Measurements from ENCODE around the gene TICAM1. TPM values are rescaled to one million over a fixed set of nuclear protein-coding genes. Genes with fewer than 3 reads are reported as not detected.

Gene TICAM1
- total RNA-seq, 1 donor from 2014 or later, result 1.6 TPM

GRCh38 chr19:4775627-4776152, 55.8 kb downstream of the TICAM1 start:
- H3K4me1 ChIP-seq (ENCODE audit: control insufficient read depth in 3 of 3, insufficient read depth in 3 of 3, low read length in 3 of 3), result no peaks in the 10 kb centered on the region
- H3K36me3 ChIP-seq (ENCODE audit: control insufficient read depth in 3 of 3, insufficient read depth in 3 of 3, low read length in 3 of 3), result peaks cover 0 to 6% (median 0%) of the 10 kb centered on the region in 3 donors
- H3K9me3 ChIP-seq (ENCODE audit: control insufficient read depth in 3 of 3, low read length in 3 of 3), result peaks cover 0 to under 1% (median 0%) of the 10 kb centered on the region in 3 donors
- no peak overlapping the region for H3K4me3 ChIP-seq (ENCODE audit: low read length in 3 of 3)
- no peak overlapping the region for H3K9ac ChIP-seq (ENCODE audit: low read depth in 1 of 3, low read length in 3 of 3)
- peaks cover 0 to 5% (median 0%) of the 10 kb centered on the region in 3 donors for H3K27me3 ChIP-seq (ENCODE audit: control insufficient read depth in 3 of 3, insufficient read depth in 3 of 3, low read length in 3 of 3)
- H3K27ac ChIP-seq (ENCODE audit: low read depth, low read length), result no peak overlapping the region

DNA sequence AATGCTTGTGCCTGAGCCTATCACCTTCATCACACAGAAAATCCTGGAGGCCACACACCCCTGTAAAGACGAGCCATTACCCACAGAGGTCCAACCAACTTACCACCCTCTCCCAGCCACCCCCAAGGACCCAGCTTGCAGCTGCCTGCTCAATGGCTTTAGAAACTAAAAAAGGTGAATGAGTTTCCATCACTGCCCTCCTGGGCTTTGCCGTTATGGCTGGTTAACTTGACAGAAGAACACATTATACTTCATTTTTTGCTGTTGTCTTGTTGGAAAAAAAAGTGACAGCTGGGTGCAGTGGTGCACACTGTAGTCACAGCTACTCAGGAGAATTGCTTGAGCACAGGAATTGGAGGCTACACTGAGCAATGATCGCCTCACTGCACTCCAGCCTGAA, 57.4 kb downstream of the TICAM1 start:
- H3K4me1 ChIP-seq (ENCODE audit: control insufficient read depth in 3 of 3, insufficient read depth in 3 of 3, low read length in 3 of 3), result no peaks in the 10 kb centered on the region
- no peaks in the 10 kb centered on the region for H3K9me3 ChIP-seq (ENCODE audit: control insufficient read depth in 3 of 3, low read length in 3 of 3)
- H3K4me3 ChIP-seq (ENCODE audit: low read length in 3 of 3), result no peak overlapping the region
- peaks cover 0 to 5% (median 0%) of the 10 kb centered on the region in 3 donors for H3K36me3 ChIP-seq (ENCODE audit: control insufficient read depth in 3 of 3, insufficient read depth in 3 of 3, low read length in 3 of 3)
- no peak overlapping the region for H3K9ac ChIP-seq (ENCODE audit: low read depth in 1 of 3, low read length in 3 of 3)
- H3K27me3 ChIP-seq (ENCODE audit: control insufficient read depth in 3 of 3, insufficient read depth in 3 of 3, low read length in 3 of 3), result peaks cover 0 to 5% (median 0%) of the 10 kb centered on the region in 3 donors
- no peak overlapping the region for H3K27ac ChIP-seq (ENCODE audit: low read depth, low read length)

- Histone ChIP-seq H3K9me3 (ENCODE audit: control insufficient read depth in 3 of 3, low read length in 3 of 3) (no peaks in the 10 kb centered on the region), H3K9ac (ENCODE audit: low read depth in 1 of 3, low read length in 3 of 3) (no peak overlapping the region), H3K36me3 (ENCODE audit: control insufficient read depth in 3 of 3, insufficient read depth in 3 of 3, low read length in 3 of 3) (peaks cover 0 to 5% (median 0%) of the 10 kb centered on the region in 3 donors), H3K27ac (ENCODE audit: low read depth, low read length) (no peak overlapping the region), H3K4me3 (ENCODE audit: low read length in 3 of 3) (no peak overlapping the region), H3K27me3 (ENCODE audit: control insufficient read depth in 3 of 3, insufficient read depth in 3 of 3, low read length in 3 of 3) (peaks cover 0 to 5% (median 0%) of the 10 kb centered on the region in 3 donors), H3K4me1 (ENCODE audit: control insufficient read depth in 3 of 3, insufficient read depth in 3 of 3, low read length in 3 of 3) (no peaks in the 10 kb centered on the region)
Observed at GRCh38 chr19:4773047-4773640, 58.4 kb downstream of the TICAM1 start.

DNA sequence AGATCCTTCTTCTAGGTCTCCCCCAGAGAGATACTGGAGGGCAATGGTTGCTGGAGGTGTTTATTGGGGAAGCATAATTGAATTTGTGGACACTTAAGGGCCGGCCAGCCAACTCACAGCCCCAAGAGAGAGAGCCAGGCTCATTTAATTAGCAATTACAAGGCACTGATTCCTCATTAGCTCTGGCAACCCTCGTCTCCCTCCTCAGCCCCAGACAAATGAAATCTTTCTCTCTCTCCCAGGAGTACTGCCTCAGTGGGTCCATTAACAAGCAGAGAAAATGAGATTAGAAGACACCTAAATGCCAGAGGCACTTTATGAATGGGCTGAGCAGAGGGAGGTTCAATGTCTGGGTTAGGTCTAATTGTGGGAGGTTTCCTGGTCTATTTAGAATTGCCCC, 58.9 kb downstream of the TICAM1 start:
- Histone ChIP-seq H3K4me1 (ENCODE audit: control insufficient read depth in 3 of 3, insufficient read depth in 3 of 3, low read length in 3 of 3) (no peaks in the 10 kb centered on the region), H3K27me3 (ENCODE audit: control insufficient read depth in 3 of 3, insufficient read depth in 3 of 3, low read length in 3 of 3) (peaks cover 0 to 5% (median 0%) of the 10 kb centered on the region in 3 donors), H3K9me3 (ENCODE audit: control insufficient read depth in 3 of 3, low read length in 3 of 3) (no peaks in the 10 kb centered on the region), H3K9ac (ENCODE audit: low read depth in 1 of 3, low read length in 3 of 3) (no peak overlapping the region), H3K4me3 (ENCODE audit: low read length in 3 of 3) (no peak overlapping the region), H3K27ac (ENCODE audit: low read depth, low read length) (no peak overlapping the region), H3K36me3 (ENCODE audit: control insufficient read depth in 3 of 3, insufficient read depth in 3 of 3, low read length in 3 of 3) (peaks cover 0 to 5% (median 0%) of the 10 kb centered on the region in 3 donors)

DNA sequence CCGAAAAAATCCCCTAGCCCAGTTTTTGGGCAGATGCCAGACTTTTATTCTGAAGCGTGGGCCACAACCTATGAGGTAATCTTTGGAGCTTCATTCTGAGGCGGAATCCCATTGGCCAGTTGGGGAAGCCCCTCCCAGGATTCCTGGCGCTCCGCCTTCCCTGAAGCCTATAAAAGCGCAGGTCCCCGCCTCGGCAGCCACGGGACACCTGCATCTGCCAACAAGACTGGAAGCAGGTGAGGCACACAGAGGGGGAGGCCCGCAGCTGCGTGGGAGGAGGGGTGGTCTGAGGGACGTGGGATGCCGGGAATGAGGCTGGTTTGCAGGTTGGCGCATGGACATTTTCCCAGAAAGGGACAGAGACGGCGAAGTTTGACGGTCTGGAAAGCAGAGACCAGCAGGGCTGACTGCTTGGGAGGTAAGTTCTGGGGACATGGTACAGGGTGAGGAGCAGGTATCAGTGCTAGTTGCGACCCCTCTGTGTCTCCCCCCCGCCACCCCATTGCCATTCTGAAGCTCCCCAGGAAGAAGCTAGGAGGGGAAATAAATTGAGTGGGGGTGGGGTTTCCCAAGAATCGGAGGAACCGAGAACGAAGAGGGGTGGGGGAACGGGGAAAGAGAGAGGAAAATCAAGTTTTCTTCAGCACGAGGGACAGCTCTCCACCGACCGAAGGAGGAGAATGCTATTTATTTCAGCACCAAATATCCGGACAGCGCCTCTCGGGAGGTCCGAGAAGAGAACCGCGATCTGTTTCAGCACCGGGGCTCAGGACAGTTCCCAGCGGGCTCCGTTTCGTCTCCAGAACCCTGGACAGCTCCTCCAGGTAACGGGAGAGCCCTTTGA, 62.4 kb downstream of the TICAM1 start:
- H3K27ac ChIP-seq (ENCODE audit: low read depth, low read length), result no peak overlapping the region
- H3K36me3 ChIP-seq (ENCODE audit: control insufficient read depth in 3 of 3, insufficient read depth in 3 of 3, low read length in 3 of 3), result no peaks in the 10 kb centered on the region
- H3K9ac ChIP-seq (ENCODE audit: low read depth in 1 of 3, low read length in 3 of 3), result no peak overlapping the region
- no peaks in the 10 kb centered on the region for H3K9me3 ChIP-seq (ENCODE audit: control insufficient read depth in 3 of 3, low read length in 3 of 3)
- H3K4me1 ChIP-seq (ENCODE audit: control insufficient read depth in 3 of 3, insufficient read depth in 3 of 3, low read length in 3 of 3), result no peaks in the 10 kb centered on the region
- H3K4me3 ChIP-seq (ENCODE audit: low read length in 3 of 3), result no peak overlapping the region
- peaks cover 0 to 5% (median under 1%) of the 10 kb centered on the region in 3 donors for H3K27me3 ChIP-seq (ENCODE audit: control insufficient read depth in 3 of 3, insufficient read depth in 3 of 3, low read length in 3 of 3)

Small RNA genes within 50 kb of the gene (small RNA-seq; reads per million reads assigned to genes)
- gene MIR7-3, result not detected

Other genes starting within 250 kb of the TICAM1 start
- gene TNFAIP8L1, start 192.2 kb downstream of the TICAM1 start, total RNA-seq, result 5.7 TPM
- gene MYDGF, start 161.4 kb downstream of the TICAM1 start, total RNA-seq, result 44.4 TPM
- 16.2 TPM for gene DPP9, start 107.9 kb downstream of the TICAM1 start, total RNA-seq
- gene FEM1A, start 40.0 kb downstream of the TICAM1 start, total RNA-seq, result 28.7 TPM
- 55.3 TPM for gene PLIN3, start 36.0 kb upstream of the TICAM1 start, total RNA-seq
- under 0.01 TPM for gene ARRDC5, start 71.2 kb upstream of the TICAM1 start, total RNA-seq
- gene UHRF1, start 77.8 kb upstream of the TICAM1 start, total RNA-seq, result 19.8 TPM
- gene KDM4B, start 137.4 kb upstream of the TICAM1 start, total RNA-seq, result 11.5 TPM

Measured in skeletal muscle tissue (tissue), 5 donors.